H1 (cell line): Measurements from ENCODE around the gene ZNF839. TPM values are rescaled to one million over a fixed set of nuclear protein-coding genes. Genes with fewer than 3 reads are reported as not detected.

Source experiments
- CTCF ChIA-PET: fragments of 300-600 bp; sonication (Branson Sonifier 250); formaldehyde crosslinking; loops from one replicate; lab custom pipeline; 2021; ENCODE audit not compliant: partially characterized antibody; lab: Charles Lee
- POLR2A ChIA-PET: fragments of 300-600 bp; sonication (Branson Sonifier 250); formaldehyde crosslinking; loops from one replicate; lab custom pipeline; 2021; ENCODE audit warnings: inconsistent platforms; ENCODE audit not compliant: partially characterized antibody; lab: Charles Lee
- DNase-seq, 2 experiments: peaks; one replicate each; pipeline versions ENCODE4 v3.0.0 to v3.0.0-alpha.2; 2010 to 2022; ENCODE audit warnings: low spot score in 2 of 2, low read depth in 1 of 2, mixed read lengths in 1 of 2
- FAIRE-seq: peaks from 2 replicates; lab custom pipeline; 2011; peaks lifted over from hg19 to GRCh38; lab: Jason Lieb, UNC
- H2AFZ ChIP-seq: 2 replicates; pipeline ENCODE4 v1.8.1; 2012; ENCODE audit warnings: low read length, inconsistent platforms
- H2AK5ac ChIP-seq: 2 replicates; pipeline ENCODE4 v1.6.1; 2013; ENCODE audit warnings: low read depth, low read length
- H2BK120ac ChIP-seq: replicated peaks from 2 replicates; pipeline ENCODE3; 2013; ENCODE audit warnings: low read depth, low read length, inconsistent platforms
- H2BK12ac ChIP-seq: 2 replicates; pipeline ENCODE4 v1.6.1; 2013; ENCODE audit warnings: low read depth, low read length
- H2BK15ac ChIP-seq: 2 replicates; pipeline ENCODE4 v1.6.1; 2013; ENCODE audit warnings: low read length
- H2BK20ac ChIP-seq: 2 replicates; pipeline ENCODE4 v1.6.1; 2013; ENCODE audit warnings: low read length
- H2BK5ac ChIP-seq: 2 replicates; pipeline ENCODE4 v1.6.1; 2013; ENCODE audit warnings: low read depth, low read length
- H3K14ac ChIP-seq: 2 replicates; pipeline ENCODE4 v1.6.1; 2013; ENCODE audit warnings: inconsistent platforms; ENCODE audit not compliant: insufficient read length
- H3K18ac ChIP-seq: 2 replicates; pipeline ENCODE4 v1.6.1; 2013; ENCODE audit warnings: low read length; ENCODE audit errors: extremely low read depth
- H3K23ac ChIP-seq: 2 replicates; pipeline ENCODE4 v1.6.1; 2013; ENCODE audit warnings: inconsistent platforms; ENCODE audit not compliant: insufficient read length
- H3K23me2 ChIP-seq: 2 replicates; pipeline ENCODE4 v1.6.1; 2013; ENCODE audit warnings: low read depth, low read length
- H3K27ac ChIP-seq: 2 replicates; pipeline ENCODE4 v1.6.1; 2011; ENCODE audit warnings: low read depth, low read length, inconsistent platforms
- H3K27me3 ChIP-seq, 4 experiments: replicated peaks in 1 of 4; 1 replicate in 1 of 4; 2 replicates in 3 of 4; pipeline versions ENCODE4 v1.6.1 to v1.8.1; 2011 to 2013; ENCODE audit warnings: low read length in 3 of 4, mild to moderate bottlenecking in 3 of 4, inconsistent platforms in 2 of 4, mixed read lengths in 2 of 4, moderate library complexity in 1 of 4; ENCODE audit not compliant: control insufficient read depth in 3 of 4, insufficient read depth in 3 of 4; ENCODE audit errors: extremely low read depth in 1 of 4
- H3K36me3 ChIP-seq, 4 experiments: 2 replicates each; pipeline versions ENCODE4 v1.6.1 to v1.8.1; 2011 to 2013; ENCODE audit warnings: mild to moderate bottlenecking in 4 of 4, low read length in 3 of 4, moderate library complexity in 2 of 4, control low read depth in 1 of 4, inconsistent platforms in 1 of 4; ENCODE audit not compliant: insufficient read depth in 4 of 4, control insufficient read depth in 2 of 4
- H3K4ac ChIP-seq: replicated peaks from 2 replicates; pipeline ENCODE3; 2013; ENCODE audit warnings: low read length, low read depth, mixed read lengths, inconsistent platforms; ENCODE audit not compliant: insufficient read length
- H3K4me1 ChIP-seq, 4 experiments: replicated peaks in 1 of 4; 1 replicate in 1 of 4; 2 replicates in 3 of 4; pipeline versions ENCODE4 v1.6.1 to v1.8.1; 2011 to 2013; ENCODE audit warnings: low read length in 3 of 4, inconsistent platforms in 2 of 4, mixed read lengths in 1 of 4; ENCODE audit not compliant: insufficient read depth in 4 of 4, control insufficient read depth in 3 of 4
- H3K4me2 ChIP-seq, 2 experiments: 2 replicates each; pipeline versions ENCODE4 v1.6.1 to v1.8.1; 2011 to 2013; ENCODE audit warnings: low read depth in 2 of 2, low read length in 2 of 2, control low read depth in 1 of 2, inconsistent platforms in 1 of 2, mild to moderate bottlenecking in 1 of 2; ENCODE audit not compliant: insufficient read depth in 1 of 2
- H3K4me3 ChIP-seq, 4 experiments: fragments of 200-600, 300-600 bp in 1 of 4; sonication (generic), shearing (Covaris generic), sonication (Bioruptor Twin) in 1 of 4; 2 replicates each; pipeline versions ENCODE4 v1.5.1 to v1.8.1; 2011 to 2016; ENCODE audit warnings: low read length in 4 of 4, low read depth in 3 of 4, control low read depth in 2 of 4, inconsistent platforms in 2 of 4, mild to moderate bottlenecking in 2 of 4, mixed read lengths in 1 of 4, moderate library complexity in 1 of 4; ENCODE audit not compliant: insufficient read depth in 2 of 4; ENCODE audit errors: extremely low read depth in 1 of 4
- H3K56ac ChIP-seq: replicated peaks from 2 replicates; pipeline ENCODE3; 2013; ENCODE audit warnings: low read depth, mild to moderate bottlenecking, mixed read lengths, low read length, inconsistent platforms; ENCODE audit not compliant: insufficient read length
- H3K79me1 ChIP-seq: 2 replicates; pipeline ENCODE4 v1.6.1; 2013; ENCODE audit warnings: low read depth, low read length, control low read depth
- H3K79me2 ChIP-seq, 2 experiments: 2 replicates each; pipeline versions ENCODE4 v1.6.1 to v1.8.1; 2012 to 2013; ENCODE audit warnings: low read length in 2 of 2, mild to moderate bottlenecking in 2 of 2, inconsistent platforms in 1 of 2; ENCODE audit not compliant: insufficient read depth in 2 of 2, control insufficient read depth in 1 of 2
- H3K9ac ChIP-seq, 4 experiments: replicated peaks in 1 of 4; 1 replicate in 1 of 4; 2 replicates in 3 of 4; pipeline versions ENCODE4 v1.6.1 to v1.8.1; 2011 to 2013; ENCODE audit warnings: low read depth in 3 of 4, low read length in 3 of 4, control low read depth in 2 of 4, mild to moderate bottlenecking in 2 of 4, moderate library complexity in 2 of 4, inconsistent platforms in 1 of 4; ENCODE audit errors: extremely low read depth in 1 of 4
- H3K9me3 ChIP-seq, 2 experiments: 2 replicates each; pipeline versions ENCODE4 v1.6.1 to v1.8.1; 2012 to 2013; ENCODE audit warnings: mild to moderate bottlenecking in 2 of 2, moderate library complexity in 2 of 2, control low read depth in 1 of 2, inconsistent platforms in 1 of 2, low read depth in 1 of 2, low read length in 1 of 2, mixed read lengths in 1 of 2; ENCODE audit not compliant: insufficient read depth in 2 of 2
- H4K20me1 ChIP-seq, 2 experiments: replicated peaks in 1 of 2; 2 replicates each; pipeline versions ENCODE3 to v1.8.1; 2011 to 2013; ENCODE audit warnings: inconsistent platforms in 2 of 2, low read length in 2 of 2, mild to moderate bottlenecking in 1 of 2; ENCODE audit not compliant: insufficient read depth in 2 of 2, control insufficient read depth in 1 of 2
- H4K5ac ChIP-seq: 2 replicates; pipeline ENCODE4 v1.6.1; 2013; ENCODE audit warnings: low read length, low read depth, mixed read lengths, inconsistent platforms; ENCODE audit not compliant: insufficient read length
- H4K8ac ChIP-seq: 2 replicates; pipeline ENCODE4 v1.8.0; 2013; ENCODE audit warnings: mild to moderate bottlenecking, moderate library complexity, low read length, inconsistent platforms; ENCODE audit not compliant: insufficient read depth; ENCODE audit errors: extremely low read depth
- H4K91ac ChIP-seq: replicated peaks from 2 replicates; pipeline ENCODE3; 2013; ENCODE audit warnings: low read length, mixed read lengths, inconsistent platforms; ENCODE audit not compliant: insufficient read length
- BACH1 ChIP-seq: IDR thresholded peaks from 2 replicates; pipeline ENCODE4 v1.6.1; 2012; ENCODE audit warnings: low read length, improper control_type of control experiment
- KDM1A ChIP-seq: fragments of 200-600, 300-600 bp; sonication (generic); IDR thresholded peaks from 2 replicates; pipeline ENCODE4 v1.7.1; 2016; ENCODE audit warnings: mild to moderate bottlenecking, low read length, borderline replicate concordance
- WGBS, 2 experiments: shearing (Covaris generic) in 1 of 2; methylation state at CpG; one replicate each; pipeline versions ENCODE4 v1.1.6 to v1.1.7; 2013 to 2015; ENCODE audit warnings: low lambda C conversion rate in 2 of 2, mixed read lengths in 2 of 2, inconsistent platforms in 1 of 2, low coverage in 1 of 2, missing lambda C conversion rate in 1 of 2; ENCODE audit not compliant: insufficient replicate concordance in 2 of 2, insufficient coverage in 1 of 2, insufficient read length in 1 of 2; ENCODE audit errors: extremely low coverage in 1 of 2, missing lambda C conversion rate in 1 of 2; 5-methylcytosine and 5-hydroxymethylcytosine counted together
- polyA plus RNA-seq, 7 experiments: library from polyadenylated mRNA; depleted of rRNA in 3 of 7; stranded (reverse) in 5 of 7; unstranded in 2 of 7; fragments of >200 nt in 5 of 7; fragments of 200-250 nt in 2 of 7; gene quantifications; 1 replicate in 5 of 7; 2 replicates in 1 of 7; 4 replicates in 1 of 7; pipeline versions ENCODE4 v1.2.1 to v1.2.3, GENCODE V29; 2011 to 2013; ENCODE audit warnings: missing spikeins in 2 of 7, mixed read lengths in 2 of 7
- total RNA-seq: library from RNA; stranded (reverse); fragmentation: NEBNext Ultra II Directional; extraction: Animal tissue kit (Norgen Biotek cat#: 25700); gene quantifications from 2 replicates; pipeline ENCODE4 v1.2.1, GENCODE V29; 2021

Gene ZNF839
- total and polyA plus RNA-seq, 2 of the 8 experiments (the other 6 are each of a cell fraction or from before 2014, with no cell fraction given), result 8.1 to 9.4 TPM

DNA sequence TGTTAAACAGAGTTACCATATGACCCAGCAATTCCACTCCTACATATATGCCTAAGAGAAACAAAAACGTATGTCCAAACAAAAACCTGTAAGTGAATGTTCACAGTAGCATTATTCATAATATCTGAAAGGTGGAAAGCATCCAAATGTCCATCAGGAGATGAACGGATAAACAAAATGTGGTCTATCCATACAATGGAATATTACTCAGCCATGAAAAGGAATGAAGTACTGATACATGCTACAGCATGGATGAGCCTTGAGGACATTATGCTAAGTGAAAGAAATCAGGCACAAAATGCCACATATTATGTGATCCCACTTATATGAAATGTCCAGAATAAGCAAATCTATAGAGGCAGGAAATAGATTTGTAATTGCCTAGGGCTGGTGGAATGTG, 31.4 kb upstream of the ZNF839 start:
- Histone ChIP-seq H3K79me2 (no peaks in the 10 kb centered on the region), H2AK5ac (no peak overlapping the region), H3K9ac (no peak overlapping the region), H2BK15ac (no peak overlapping the region), H3K27ac (no peak overlapping the region), H2BK120ac (no peak overlapping the region), H3K14ac (no peak overlapping the region), H3K18ac (no peak overlapping the region), H3K36me3 (no peaks in the 10 kb centered on the region), H2BK20ac (no peak overlapping the region), H4K91ac (no peak overlapping the region), H3K9me3 (0 out of 4 replicates have a peak, but pooled peaks cover 0 to 2% of the 10 kb centered on the region in 2 experiments), H4K5ac (no peak overlapping the region), H3K79me1 (no peaks in the 10 kb centered on the region), H2BK5ac (no peak overlapping the region), H3K23ac (no peak overlapping the region), H3K27me3 (no peaks in the 10 kb centered on the region), H2AFZ (no peak overlapping the region), H4K8ac (no peak overlapping the region), H3K4me2 (no peak overlapping the region), H3K4ac (no peak overlapping the region), H3K23me2 (no peaks in the 10 kb centered on the region), H4K20me1 (no peaks in the 10 kb centered on the region), H3K4me1 (no peaks in the 10 kb centered on the region), H3K56ac (no peak overlapping the region), H2BK12ac (no peak overlapping the region), H3K4me3 (no peak overlapping the region)
- no peak for FAIRE-seq
- DNase-seq, result no peak
- CTCF ChIA-PET, result no interaction called here
- POLR2A ChIA-PET, result interaction anchor here (0.6 kb wide), 1 partner anchor 13 kb away, joined by 3 read pairs; no protein-coding TSS in a partner anchor
- 86% methylated on average over 2 of the region's 2 CpGs; no CpG with 5 or more reads in 1 of the 2 experiments for WGBS, 2 experiments
- no peak for TF ChIP-seq BACH1
- peak; percentile 29; the same call in 1 of the 2 replicates for TF ChIP-seq KDM1A
